Activated CD4-positive, alpha-beta T cell treated with anti-CD3 and anti-CD28 coated beads for 1 hour (primary cell): ENCODE data around the gene STUB1.
"Not testable (repeated sequence)": the region's sequence is repeated elsewhere in the genome, so short reads cannot be mapped to it uniquely, and the experiment has no call there.

Source experiments
- DNase-seq: peaks from one replicate; pipeline ENCODE4 v3.0.0-alpha.2; 2020

The STUB1 gene

GRCh38 chr16:698911-699671, 18.9 kb downstream of the STUB1 start:
- no peak for DNase-seq

- no peak for DNase-seq
Measured at GRCh38 chr16:700684-701584, 20.7 kb downstream of the STUB1 start.

GRCh38 chr16:702341-702740, 22.1 kb downstream of the STUB1 start:
- DNase-seq, result no peak

GRCh38 chr16:703406-703805, 23.2 kb downstream of the STUB1 start:
- DNase-seq, result no peak

GRCh38 chr16:704047-704446, 23.8 kb downstream of the STUB1 start:
- no peak for DNase-seq

- no peak for DNase-seq
Measured at GRCh38 chr16:704552-705380, 24.6 kb downstream of the STUB1 start.

GRCh38 chr16:705431-706188, 25.4 kb downstream of the STUB1 start, which contains the start of gene FBXL16:
Gene FBXL16 (minus strand): TSS chr16:705801. CDS start chr16:697405, 8,396 bp downstream.
- no peak for DNase-seq

GRCh38 chr16:706189-707061, 26.2 kb downstream of the STUB1 start:
- no peak for DNase-seq

GRCh38 chr16:707062-707538, 26.9 kb downstream of the STUB1 start:
- DNase-seq, result no peak

GRCh38 chr16:708019-708418, 27.8 kb downstream of the STUB1 start:
- DNase-seq, result no peak

- no peak for DNase-seq
Measured at GRCh38 chr16:708959-709358, 28.7 kb downstream of the STUB1 start.

- DNase-seq, result no peak
Measured at GRCh38 chr16:709566-710499, 29.6 kb downstream of the STUB1 start.

GRCh38 chr16:710500-711075, 30.4 kb downstream of the STUB1 start:
- DNase-seq, result no peak

- no peak for DNase-seq
Measured at GRCh38 chr16:711084-711483, 30.9 kb downstream of the STUB1 start.

GRCh38 chr16:711548-712320, 31.5 kb downstream of the STUB1 start:
- DNase-seq, result peak; percentile 69

GRCh38 chr16:712740-713250, 32.6 kb downstream of the STUB1 start:
- not testable (repeated sequence) for DNase-seq

- no peak for DNase-seq
Measured at GRCh38 chr16:714079-714478, 33.9 kb downstream of the STUB1 start.
